NCI-H2196 (cell line): ENCODE results near the gene ZC3H15.
"Not testable (repeated sequence)": the region's sequence is repeated elsewhere in the genome, so short reads cannot be mapped to it uniquely, and the experiment has no call there.

Experiments
- DNase-seq: peaks from one replicate; lab custom pipeline; 2025; ENCODE audit not compliant: unreplicated experiment; lab: John Stamatoyannopoulos, UW

The ZC3H15 gene

DNA sequence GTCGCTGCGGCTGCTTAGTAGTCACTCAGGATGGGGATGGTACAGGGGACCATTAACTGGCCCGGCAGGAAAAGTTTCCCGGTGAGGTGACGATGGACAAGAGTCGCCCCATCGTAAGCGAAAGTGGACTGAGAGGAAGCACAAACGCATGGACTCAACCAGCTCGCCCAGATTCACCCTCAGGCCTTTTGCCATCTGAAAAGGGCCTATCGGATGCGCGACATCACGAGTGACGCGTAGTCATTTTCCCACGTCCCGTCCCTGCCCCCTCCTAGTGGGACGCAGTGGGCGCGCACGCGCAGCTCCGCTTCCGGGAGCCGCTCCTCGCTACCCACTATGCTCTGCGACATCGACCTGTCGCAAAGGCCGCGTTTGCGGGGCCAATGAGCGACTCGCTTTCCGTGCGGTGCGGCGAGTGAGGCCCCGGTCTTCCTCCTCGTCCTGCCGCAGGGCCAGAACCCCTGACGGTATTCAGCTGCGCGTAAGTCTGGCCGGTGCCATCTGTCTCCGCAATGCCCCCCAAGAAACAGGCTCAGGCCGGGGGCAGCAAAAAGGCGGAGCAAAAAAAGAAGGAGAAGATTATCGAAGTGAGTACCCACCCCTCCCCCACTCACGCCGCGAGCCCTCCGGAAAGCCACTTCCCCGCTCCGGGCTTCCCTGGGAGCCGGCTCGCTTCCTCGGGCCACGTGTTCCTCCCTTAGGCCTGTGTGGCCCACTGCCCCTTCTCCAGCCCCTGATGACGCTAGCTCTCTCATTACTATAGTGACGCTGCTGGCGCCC, at the start of gene ZC3H15:
Gene ZC3H15 (plus strand): TSS at position 390 of the 780 bp plus-strand sequence. CDS start 123 bp downstream, at position 513.
- DNase-seq: peak; percentile 95

DNA sequence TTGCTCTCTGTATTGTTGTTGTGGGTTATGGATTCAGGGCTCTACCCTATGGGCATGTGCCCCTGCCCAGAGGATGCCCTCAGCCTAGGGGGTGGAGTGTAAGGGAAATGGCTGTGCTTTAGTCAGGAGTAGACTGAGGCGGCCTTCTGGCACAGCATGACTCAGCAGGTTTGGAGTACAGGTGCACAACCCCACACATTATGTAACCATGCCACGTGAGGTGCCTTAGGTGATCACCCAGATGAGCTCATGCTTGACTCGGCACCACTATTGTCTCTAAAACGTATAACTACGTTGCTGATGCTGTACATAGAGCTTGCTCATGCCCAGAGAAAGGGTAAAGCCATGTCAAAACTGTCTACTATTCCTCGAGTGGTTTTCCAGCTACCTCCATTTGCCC, 48.3 kb upstream of the ZC3H15 start:
- no peak for DNase-seq

DNA sequence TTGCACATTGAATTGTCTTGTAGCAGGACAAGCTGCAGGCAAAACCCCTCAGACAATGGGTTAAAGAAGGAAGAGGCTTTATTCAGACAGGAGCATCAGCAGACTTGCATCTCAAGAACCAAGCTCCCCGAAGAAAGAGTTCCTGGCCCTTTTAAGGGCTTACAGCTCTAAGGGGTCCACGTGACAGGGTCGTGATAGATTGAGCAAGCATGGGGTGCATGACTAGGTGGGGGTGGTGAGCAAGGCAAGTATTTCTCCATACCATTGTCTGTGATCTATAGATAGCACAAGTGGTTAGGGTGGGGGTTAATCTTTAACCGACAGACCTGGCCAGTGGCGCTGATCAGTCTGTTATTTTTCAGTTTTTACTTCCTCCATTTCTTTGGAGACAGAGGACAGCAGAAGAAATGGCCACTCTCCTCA, 46.4 kb upstream of the ZC3H15 start:
- not testable (repeated sequence) for DNase-seq

DNA sequence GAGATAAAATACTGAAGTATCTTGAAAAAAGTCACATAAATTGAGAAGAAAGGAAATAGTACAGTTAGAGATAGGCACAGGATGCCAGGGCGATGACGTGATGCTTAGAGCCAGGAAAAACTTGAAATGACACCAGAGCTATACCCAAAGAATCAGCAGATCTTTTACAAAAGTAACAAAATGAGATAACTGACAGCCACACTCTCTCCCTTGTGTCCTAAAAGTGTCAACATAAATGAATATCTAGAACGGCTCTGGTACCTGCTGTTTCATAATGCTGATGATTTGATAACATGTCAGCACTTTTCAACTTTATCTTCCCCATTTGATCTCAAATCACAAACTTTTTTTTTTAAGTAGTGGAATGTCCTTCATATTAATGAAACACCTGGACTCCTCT, 45.6 kb upstream of the ZC3H15 start:
- DNase-seq: no peak

DNA sequence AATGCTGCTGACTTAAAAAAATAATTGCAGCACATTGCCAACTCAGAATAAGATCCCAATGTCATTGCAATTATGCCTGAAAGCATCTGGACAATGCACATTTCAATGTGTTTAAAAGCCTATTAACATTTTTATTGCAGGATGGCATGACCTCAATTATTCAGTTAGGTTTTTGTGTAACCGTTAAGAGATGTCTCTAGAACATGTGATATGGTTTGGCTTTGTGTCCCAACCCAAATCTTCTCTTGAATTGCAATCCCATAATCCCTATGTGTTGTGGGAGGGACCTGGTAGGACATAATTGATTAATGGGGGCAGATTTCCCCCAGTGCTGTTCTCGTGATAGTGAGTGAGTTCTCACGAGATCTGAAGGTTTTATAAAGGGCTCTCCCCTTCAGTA, 43.2 kb upstream of the ZC3H15 start:
- DNase-seq: no peak

DNA sequence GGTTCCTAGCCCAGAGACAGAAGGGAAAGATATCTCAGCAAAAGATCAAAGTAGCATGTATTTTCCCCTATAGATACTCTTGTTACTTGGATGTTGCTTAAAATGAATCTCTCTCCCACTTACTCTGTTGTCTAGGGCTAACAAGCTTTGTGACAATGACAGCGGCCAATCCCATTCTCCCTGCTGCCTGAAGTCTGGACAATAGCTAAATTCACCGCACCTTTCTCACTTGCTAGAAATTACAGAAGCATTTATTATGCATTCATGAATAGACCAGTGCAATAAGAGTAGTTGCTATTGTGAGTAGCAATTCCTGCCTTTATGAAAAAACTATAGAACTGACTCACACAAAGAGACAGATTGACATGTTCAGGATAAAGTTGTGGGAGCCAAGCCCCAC, 42.2 kb upstream of the ZC3H15 start:
- DNase-seq: no peak

DNA sequence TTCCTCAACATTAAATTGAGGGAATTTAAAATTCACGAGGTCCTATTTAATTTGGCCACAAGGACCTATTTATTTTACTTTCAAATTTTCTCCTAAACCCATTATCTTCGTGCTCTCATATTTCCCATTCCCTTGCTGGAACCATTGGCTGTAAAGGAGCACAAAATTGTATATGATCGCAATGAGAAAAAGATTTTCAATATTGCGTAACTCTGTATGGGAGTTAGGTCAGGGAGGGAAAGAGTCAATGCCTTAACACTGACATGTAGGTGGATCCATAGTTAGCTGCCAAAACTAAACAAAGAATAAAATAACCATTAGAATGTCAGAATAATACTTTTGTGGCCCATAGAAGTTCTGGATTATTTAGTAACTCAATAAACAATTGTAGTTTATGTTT, 40.6 kb upstream of the ZC3H15 start:
- no peak for DNase-seq

DNA sequence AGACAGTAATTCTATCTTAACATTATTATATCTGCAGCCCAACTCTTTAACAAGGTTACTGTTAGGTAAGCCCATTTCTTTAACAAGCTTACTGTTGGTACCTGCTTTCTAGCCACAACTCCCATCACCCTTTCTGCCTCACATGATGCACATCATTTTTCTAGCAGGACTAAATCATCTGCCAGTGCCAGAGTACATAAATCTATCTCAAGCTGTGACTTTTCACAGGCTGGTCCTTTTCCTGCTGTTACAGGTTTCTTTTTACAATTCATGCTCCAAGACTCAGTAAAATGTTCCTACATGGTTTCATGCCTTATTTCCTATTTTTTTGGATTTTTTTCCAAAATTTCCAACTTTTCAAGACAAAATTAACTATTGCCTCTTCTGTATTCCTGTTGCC, 30.4 kb upstream of the ZC3H15 start:
- no peak for DNase-seq

DNA sequence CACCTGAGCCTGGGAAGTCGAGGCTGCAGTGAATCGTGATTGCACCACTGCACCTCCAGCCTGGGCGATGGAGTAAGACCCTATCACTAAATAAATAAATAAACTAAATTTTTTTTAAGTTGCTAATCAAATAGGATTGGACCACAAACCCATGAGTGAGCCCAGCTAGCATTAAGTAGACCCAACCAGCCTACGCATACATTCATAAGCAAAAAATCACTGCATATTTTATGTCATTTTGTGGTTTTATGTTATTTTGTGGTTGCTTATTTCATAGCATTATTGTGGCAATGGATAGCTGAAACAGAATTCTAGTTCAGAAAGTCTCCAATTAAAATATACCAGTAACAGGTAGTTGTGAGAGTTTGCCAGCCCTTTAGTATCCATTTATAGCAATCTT, 29.1 kb upstream of the ZC3H15 start:
- DNase-seq: no peak

DNA sequence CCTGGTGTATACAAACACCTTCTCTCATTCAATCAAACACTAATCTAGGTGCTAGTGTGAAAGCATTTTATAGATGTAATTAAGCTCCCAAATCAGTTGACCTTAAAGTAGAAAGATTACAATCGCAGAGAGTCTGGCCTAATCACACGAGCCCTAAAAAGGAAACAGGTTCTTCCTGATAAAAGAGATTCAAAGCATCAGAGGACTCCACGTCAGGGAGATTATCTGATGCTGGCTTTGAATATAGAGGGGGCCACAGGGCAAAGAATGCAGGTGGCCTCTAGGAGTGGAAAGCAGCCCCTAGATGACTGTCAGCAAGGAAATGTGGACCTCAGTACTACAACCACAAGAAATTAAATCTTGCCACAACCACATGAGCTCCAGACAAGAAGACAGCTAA, 28.2 kb upstream of the ZC3H15 start:
- DNase-seq: no peak

DNA sequence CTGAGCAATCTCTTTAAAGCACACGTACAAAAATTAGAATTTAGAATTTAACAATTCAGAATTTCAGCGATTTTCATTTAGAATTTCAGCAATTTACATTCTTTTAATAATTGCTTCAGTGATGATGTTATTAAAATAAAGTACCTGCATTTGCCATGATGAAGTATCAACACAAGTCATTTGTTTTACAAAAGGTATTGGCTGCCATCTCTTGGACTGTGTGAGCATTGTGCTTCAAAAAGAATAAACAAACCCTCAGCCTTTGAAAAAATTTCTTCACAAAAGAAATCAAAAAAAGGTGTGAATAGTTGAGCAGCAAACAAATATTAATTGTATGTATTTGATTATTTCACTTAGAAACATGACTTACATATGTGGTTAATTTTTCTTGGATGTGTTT, 27.1 kb upstream of the ZC3H15 start:
- peak; percentile 43 for DNase-seq

DNA sequence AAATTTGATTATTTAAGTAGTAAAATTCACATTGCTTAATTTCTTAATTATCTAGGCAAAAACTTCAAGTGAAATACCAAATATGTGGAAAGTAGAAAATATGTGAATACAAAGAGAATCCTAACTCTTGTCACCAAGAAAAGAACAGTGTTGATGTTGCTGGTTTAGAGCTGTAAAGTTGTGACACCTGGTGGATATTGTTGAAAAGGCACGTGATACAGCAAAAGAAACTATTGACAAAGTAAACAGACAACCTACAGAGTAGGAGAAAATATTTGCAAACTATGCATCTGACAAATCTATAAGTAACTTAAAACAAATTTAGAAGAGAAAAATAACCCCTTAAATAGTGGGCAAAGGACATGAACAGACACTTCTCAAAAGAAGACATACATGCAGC, 25.6 kb upstream of the ZC3H15 start:
- DNase-seq: peak; percentile 14

DNA sequence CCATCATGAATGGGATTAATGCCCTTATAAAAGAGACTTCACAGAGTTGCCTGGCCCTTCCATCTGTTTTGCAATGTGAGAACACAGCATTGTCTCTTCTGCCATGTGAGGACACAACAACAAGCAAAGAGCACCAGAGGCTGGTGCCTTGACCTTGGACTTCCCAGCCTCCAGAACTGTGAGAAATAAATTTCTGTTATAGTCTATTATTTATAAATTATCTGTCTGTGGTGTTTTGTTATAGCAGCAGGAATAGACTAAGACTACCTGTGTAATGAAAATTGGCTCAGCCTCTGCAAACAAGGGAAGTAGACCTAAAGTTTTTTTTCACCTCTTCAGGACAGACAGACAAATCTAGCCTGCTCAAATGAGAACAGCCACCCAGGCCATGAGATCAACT, 19.3 kb upstream of the ZC3H15 start:
- DNase-seq: no peak

DNA sequence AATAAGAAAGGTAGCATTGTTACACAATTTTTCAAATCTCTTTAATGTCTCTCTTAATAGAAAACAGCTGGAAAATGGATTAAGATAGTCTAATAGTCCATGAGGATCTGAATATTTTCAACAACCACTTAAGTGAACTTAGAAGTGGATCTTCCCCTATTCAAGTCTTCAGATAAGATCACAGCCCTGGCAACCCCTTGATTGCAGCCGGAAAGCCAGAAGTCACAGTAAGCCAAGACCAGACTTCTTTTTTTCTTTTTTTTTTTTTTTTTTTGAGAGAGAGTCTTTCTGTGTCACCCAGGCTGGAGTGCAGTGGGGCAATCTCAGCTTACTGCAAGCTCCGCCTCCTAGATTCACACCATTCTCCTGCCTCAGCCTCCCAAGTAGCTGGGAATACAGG, 18.6 kb upstream of the ZC3H15 start:
- DNase-seq: no peak

DNA sequence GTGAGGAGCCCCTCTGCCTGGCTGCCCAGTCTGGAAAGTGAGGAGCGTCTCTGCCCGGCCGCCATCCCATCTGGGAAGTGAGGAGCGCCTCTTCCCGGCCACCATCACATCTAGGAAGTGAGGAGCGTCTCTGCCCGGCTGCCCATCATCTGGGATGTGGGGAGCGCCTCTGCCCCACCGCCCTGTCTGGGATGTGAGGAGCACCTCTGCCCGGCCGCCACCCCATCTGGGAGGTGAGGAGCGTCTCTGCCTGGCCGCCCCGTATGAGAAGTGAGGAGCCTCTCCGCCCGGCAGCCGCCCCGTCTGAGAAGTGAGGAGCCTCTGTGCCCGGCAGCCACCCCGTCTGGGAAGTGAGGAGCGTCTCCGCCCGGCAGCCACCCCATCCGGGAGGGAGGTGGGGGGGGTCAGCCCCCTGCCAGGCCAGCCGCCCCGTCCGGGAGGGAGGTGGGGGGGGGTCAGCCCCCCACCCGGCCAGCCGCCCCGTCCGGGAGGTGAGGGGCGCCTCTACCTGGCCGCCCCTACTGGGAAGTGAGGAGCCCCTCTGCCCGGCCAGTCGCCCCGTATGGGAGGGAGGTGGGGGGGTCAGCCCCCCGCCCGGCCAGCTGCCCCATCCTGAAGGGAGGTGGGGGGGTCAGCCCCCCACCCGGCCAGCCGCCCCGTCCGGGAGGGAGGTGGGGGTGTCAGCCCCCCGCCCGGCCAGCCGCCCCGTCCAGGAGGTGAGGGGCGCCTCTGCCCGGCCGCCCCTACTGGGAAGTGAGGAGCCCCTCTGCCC, 13.2 kb upstream of the ZC3H15 start:
- DNase-seq: not testable (repeated sequence)

DNA sequence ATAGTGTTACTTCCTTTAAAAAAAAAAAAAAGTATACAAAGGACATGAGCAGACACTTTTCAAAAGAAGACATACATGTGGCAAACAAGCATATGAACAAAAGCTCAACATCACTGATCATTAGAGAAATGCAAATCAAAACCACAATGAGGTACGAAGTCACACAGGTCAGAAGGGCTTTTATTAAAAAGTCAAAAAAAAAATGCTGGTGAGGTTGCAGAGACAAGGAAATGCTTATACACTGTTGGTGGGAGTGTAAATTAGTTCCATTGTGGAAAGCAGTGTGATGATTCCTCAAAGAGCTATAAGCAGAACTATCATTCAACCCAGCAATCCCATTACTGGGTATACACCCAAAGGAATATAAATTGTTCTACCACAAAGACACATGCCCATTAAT, 11.8 kb upstream of the ZC3H15 start:
- not testable (repeated sequence) for DNase-seq

DNA sequence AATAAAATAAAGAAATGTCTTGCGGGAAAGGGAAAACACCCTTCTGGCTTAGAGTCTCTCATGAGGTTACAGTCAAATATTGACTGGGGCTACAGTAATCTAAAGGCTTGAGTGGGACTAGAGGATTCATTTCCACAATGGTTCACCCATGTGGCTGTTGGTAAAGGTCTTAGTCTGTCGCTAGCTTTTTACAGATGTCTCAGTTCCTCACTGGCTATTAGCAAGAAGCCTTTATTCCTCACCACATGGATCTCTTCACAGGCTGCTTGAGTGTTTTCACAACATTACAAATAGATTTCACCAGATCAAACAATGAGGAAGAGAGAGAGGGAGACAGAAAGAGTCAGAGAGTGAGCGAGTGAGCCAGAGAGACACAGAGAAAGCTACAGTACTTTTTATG, 8.3 kb upstream of the ZC3H15 start:
- no peak for DNase-seq

DNA sequence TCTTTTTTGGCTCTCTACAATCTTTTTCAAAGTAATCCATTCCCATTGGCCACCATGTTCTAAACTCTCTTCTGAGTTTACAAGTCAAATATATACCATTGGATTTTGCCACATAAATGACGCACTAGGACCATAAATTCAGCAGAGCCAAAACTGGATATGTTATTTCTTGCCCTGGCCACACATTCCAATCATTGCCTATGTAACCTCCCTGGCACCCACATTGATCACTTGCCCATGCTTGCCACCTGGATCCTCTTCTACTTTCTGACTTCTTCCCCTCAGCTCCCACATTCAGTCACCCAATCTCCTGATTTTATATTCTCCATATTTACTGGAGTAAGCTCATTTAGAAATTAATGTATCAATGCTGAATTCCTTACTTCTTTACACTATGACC, 5.1 kb upstream of the ZC3H15 start:
- no peak for DNase-seq

DNA sequence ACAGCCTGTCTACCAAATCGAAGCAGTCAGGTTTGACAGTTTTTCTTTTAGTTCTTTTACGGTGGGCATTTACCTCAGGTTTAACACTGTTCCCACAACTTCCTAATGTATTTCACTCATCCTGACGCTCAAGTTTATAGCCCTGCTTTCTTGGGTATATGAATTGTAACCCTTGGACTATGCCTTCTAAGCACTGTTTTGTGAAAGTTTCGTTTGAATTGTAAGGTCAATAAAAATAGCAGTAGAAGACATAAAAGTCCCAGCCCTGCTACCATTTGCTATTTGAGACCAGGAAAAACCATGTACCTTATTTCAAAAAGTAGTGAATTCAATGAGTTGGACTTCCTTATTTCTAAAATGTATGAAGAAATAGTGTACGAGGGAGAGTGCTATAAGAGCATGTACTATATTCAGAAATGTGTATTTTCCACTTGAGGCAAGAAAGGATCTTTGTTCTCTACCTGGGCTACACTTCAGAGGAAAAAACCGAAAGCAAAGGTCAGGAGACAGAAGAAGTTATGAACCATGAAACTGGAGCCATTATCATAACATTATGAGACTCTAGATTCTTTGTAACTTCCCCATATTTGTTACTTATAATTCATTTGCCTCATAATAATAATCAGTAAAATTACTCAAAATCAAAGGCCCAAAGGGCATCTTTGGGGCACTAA, 1.9 kb upstream of the ZC3H15 start:
- no peak for DNase-seq

DNA sequence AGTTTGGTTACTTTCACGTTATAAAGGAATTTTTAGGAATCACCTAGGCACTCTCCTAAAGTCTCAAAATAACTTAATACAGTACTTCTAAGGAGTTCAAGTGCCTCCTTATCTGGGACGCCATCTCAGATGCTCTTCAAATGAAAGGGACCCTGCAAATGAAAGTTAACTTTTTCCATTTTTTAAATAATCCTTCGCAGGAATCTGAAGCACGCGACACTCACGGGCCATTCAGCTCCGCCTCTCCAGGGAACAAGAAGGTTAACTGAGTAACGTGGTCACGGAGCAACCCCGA, 537 bp upstream of the ZC3H15 start:
- no peak for DNase-seq

DNA sequence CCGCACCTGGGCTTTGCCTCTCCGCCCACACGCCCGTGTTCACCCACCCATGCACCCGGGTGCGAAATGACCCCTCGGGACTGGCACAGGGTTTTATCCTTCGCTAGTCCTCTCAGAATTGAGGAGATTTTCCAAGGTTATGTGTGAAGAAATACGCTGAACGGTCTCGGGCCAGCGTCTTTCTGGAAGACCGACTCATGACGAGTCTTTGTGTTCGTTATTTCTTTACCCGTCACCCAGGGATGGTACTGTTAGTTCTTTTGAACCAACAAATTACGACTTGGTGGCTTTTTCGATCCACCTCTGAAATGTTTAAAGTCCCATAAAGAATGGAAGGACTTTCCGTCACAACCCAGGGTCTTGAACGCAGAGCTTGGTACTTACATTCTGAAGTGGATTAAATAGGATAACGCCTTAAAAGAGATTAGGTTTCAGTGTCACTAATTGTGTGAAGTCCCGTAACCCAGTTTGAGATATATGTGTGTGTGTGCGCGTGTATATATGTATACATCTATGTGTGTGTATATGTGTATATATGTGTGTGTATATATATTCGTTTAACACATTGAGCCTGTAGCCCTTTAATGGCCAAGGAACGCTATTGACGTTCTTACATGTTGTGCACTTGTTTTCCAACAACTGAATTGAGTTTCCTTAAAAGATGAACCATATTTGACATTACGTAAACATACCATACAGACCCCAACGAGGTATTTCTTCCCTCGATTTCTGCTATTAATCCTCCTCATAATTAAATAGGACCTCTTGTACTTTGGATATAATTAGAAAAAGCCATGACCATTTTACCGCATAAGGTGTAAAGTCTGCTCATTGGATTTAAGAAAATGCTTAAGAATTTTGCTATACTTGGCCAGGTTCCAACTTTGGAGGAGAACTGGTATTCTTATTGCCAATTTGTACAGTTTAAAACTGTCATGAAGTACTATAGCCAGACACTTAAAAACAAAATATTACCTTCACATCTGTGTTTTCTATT, 889 bp downstream of the ZC3H15 start:
- DNase-seq: peak; percentile 16
